Activated CD4-positive, alpha-beta memory T cell treated with anti-CD3 and anti-CD28 coated beads for 36 hours (primary cell): Measurements from ENCODE around the gene ENAM. TPM values are rescaled to one million over a fixed set of nuclear protein-coding genes. Genes with fewer than 3 reads are reported as not detected.

Experiments used
- CTCF ChIA-PET: fragments of 350-600 bp; sonication (Branson Sonifier 250); formaldehyde crosslinking; loops from one replicate; lab custom pipeline; 2021; ENCODE audit warnings: antibody characterized with exemption, inconsistent platforms; lab: Charles Lee
- POLR2A ChIA-PET: fragments of 350-600 bp; sonication (Branson Sonifier 250); formaldehyde crosslinking; loops from one replicate; lab custom pipeline; 2021; ENCODE audit warnings: antibody characterized with exemption; lab: Charles Lee
- DNase-seq: peaks from one replicate; pipeline ENCODE4 v3.0.0-alpha.2; 2020
- H3K27ac Mint-ChIP-seq: one replicate; pipeline ENCODE4 v1.8.0; 2021; ENCODE audit warnings: mixed read lengths
- H3K27me3 Mint-ChIP-seq: one replicate; pipeline ENCODE4 v1.8.0; 2021; ENCODE audit warnings: mixed read lengths
- H3K36me3 Mint-ChIP-seq: one replicate; pipeline ENCODE4 v1.8.0; 2021; ENCODE audit warnings: mixed read lengths
- H3K4me1 Mint-ChIP-seq: one replicate; pipeline ENCODE4 v1.8.0; 2021; ENCODE audit warnings: low read depth, mixed read lengths
- H3K4me3 Mint-ChIP-seq: one replicate; pipeline ENCODE4 v1.8.0; 2021; ENCODE audit warnings: mild to moderate bottlenecking, mixed read lengths
- H3K9me3 Mint-ChIP-seq: one replicate; pipeline ENCODE4 v1.8.0; 2021; ENCODE audit warnings: mixed read lengths
- intact Hi-C: fragments of 100-400 bp; cut with micrococcal nuclease; formaldehyde crosslinking; loops from one replicate; pipeline ENCODE4 v1.15.1; 2023
- total RNA-seq, 2 experiments: library from RNA; stranded (reverse); gene quantifications; one replicate each; pipeline ENCODE4 v1.2.3, GENCODE V29; 2021

The ENAM gene
- not detected for total RNA-seq

GRCh38 chr4:70628444-70628843, at the start of gene ENAM:
Gene ENAM, plus strand, starts transcription at chr4:70628744. Its CDS starts 757 bp downstream, at chr4:70629501.
- Mint-ChIP-seq H3K36me3 (no peaks in the 10 kb centered on the region), H3K4me3 (no peak within 1 kb of the TSS), H3K4me1 (peaks cover 8% of the 10 kb centered on the region), H3K27me3 (peaks cover 2% of the 10 kb centered on the region), H3K9me3 (no peaks in the 10 kb centered on the region), H3K27ac (no peak within 1 kb of the TSS)
- no peak for DNase-seq
- ChIA-PET POLR2A (no interaction called here), CTCF (interaction anchor here (1.0 kb wide), 1 partner anchor 382 kb away, joined by 3 read pairs; no protein-coding TSS in a partner anchor)
- intact Hi-C loops: no loop called here

GRCh38 chr4:70581980-70582379, 46.6 kb upstream of the ENAM start:
- Mint-ChIP-seq H3K36me3 (no peaks in the 10 kb centered on the region), H3K27ac (no peak overlapping the region), H3K9me3 (no peaks in the 10 kb centered on the region), H3K4me3 (no peak overlapping the region), H3K4me1 (no peaks in the 10 kb centered on the region), H3K27me3 (no peaks in the 10 kb centered on the region)
- intact Hi-C loops: no loop called here
- POLR2A ChIA-PET: no interaction called here
- DNase-seq: no peak
- CTCF ChIA-PET: interaction anchor here (1.2 kb wide), 1 partner anchor 19 kb away, joined by 3 read pairs; no protein-coding TSS in a partner anchor

GRCh38 chr4:70583952-70584834, 44.4 kb upstream of the ENAM start:
- ChIA-PET POLR2A (no interaction called here), CTCF (no interaction called here)
- intact Hi-C loops: no loop called here
- H3K9me3 Mint-ChIP-seq: no peaks in the 10 kb centered on the region
- no peaks in the 10 kb centered on the region for H3K27me3 Mint-ChIP-seq
- H3K4me1 Mint-ChIP-seq: no peaks in the 10 kb centered on the region
- no peak overlapping the region for H3K4me3 Mint-ChIP-seq
- no peak for DNase-seq
- no peak overlapping the region for H3K27ac Mint-ChIP-seq
- no peaks in the 10 kb centered on the region for H3K36me3 Mint-ChIP-seq

- H3K27ac Mint-ChIP-seq: no peak overlapping the region
- CTCF ChIA-PET: no interaction called here
- H3K36me3 Mint-ChIP-seq: no peaks in the 10 kb centered on the region
- no peaks in the 10 kb centered on the region for H3K27me3 Mint-ChIP-seq
- H3K9me3 Mint-ChIP-seq: no peaks in the 10 kb centered on the region
- no peak for DNase-seq
- POLR2A ChIA-PET: no interaction called here
- H3K4me1 Mint-ChIP-seq: no peaks in the 10 kb centered on the region
- H3K4me3 Mint-ChIP-seq: no peak overlapping the region
- intact Hi-C loops: no loop called here
These were observed 41.7 kb upstream of the ENAM start for GRCh38 chr4:70586841-70587240.

GRCh38 chr4:70589785-70590184, 38.8 kb upstream of the ENAM start:
- no peak overlapping the region for H3K4me3 Mint-ChIP-seq
- POLR2A ChIA-PET: no interaction called here
- CTCF ChIA-PET: interaction anchor here (1.0 kb wide), 1 partner anchor 31 kb away, joined by 3 read pairs; no protein-coding TSS in a partner anchor
- H3K9me3 Mint-ChIP-seq: no peaks in the 10 kb centered on the region
- H3K36me3 Mint-ChIP-seq: no peaks in the 10 kb centered on the region
- no peak overlapping the region for H3K27ac Mint-ChIP-seq
- H3K4me1 Mint-ChIP-seq: no peaks in the 10 kb centered on the region
- no peak for DNase-seq
- intact Hi-C loops: no loop called here
- peaks cover 1% of the 10 kb centered on the region for H3K27me3 Mint-ChIP-seq

GRCh38 chr4:70591955-70592582, 36.5 kb upstream of the ENAM start, which contains the start of gene AMBN:
Gene AMBN, plus strand, starts transcription at chr4:70592256. Its CDS starts 103 bp downstream, at chr4:70592359.
- Mint-ChIP-seq H3K27me3 (peaks cover 5% of the 10 kb centered on the region), H3K4me1 (no peaks in the 10 kb centered on the region), H3K36me3 (no peaks in the 10 kb centered on the region), H3K9me3 (no peaks in the 10 kb centered on the region), H3K4me3 (no peak within 1 kb of the TSS), H3K27ac (no peak within 1 kb of the TSS)
- no peak for DNase-seq
- ChIA-PET CTCF (interaction anchor here (0.7 kb wide), 1 partner anchor 21 kb away, joined by 3 read pairs; no protein-coding TSS in a partner anchor), POLR2A (no interaction called here)
- intact Hi-C loops: no loop called here

- no peak overlapping the region for H3K4me3 Mint-ChIP-seq
- no peaks in the 10 kb centered on the region for H3K4me1 Mint-ChIP-seq
- peaks cover 5% of the 10 kb centered on the region for H3K27me3 Mint-ChIP-seq
- H3K36me3 Mint-ChIP-seq: no peaks in the 10 kb centered on the region
- no peak for DNase-seq
- ChIA-PET POLR2A (no interaction called here), CTCF (no interaction called here)
- intact Hi-C loops: no loop called here
- no peak overlapping the region for H3K27ac Mint-ChIP-seq
- H3K9me3 Mint-ChIP-seq: no peaks in the 10 kb centered on the region
These were observed 34.3 kb upstream of the ENAM start for GRCh38 chr4:70594196-70594595.

GRCh38 chr4:70600305-70600704, 28.2 kb upstream of the ENAM start:
- intact Hi-C loops: loop anchor here (2.0 to 10.0 kb wide), 4 partner anchors 302 to 1702 kb away; partner anchors contain the start of gene MOB1B
- CTCF ChIA-PET: interaction anchor here (0.9 kb wide), 1 partner anchor 1703 kb away, joined by 5 read pairs; no protein-coding TSS in a partner anchor
- DNase-seq: no peak
- Mint-ChIP-seq H3K9me3 (no peaks in the 10 kb centered on the region), H3K27ac (no peak overlapping the region), H3K4me1 (no peaks in the 10 kb centered on the region), H3K27me3 (peaks cover 3% of the 10 kb centered on the region), H3K36me3 (no peaks in the 10 kb centered on the region), H3K4me3 (no peak overlapping the region)
- POLR2A ChIA-PET: no interaction called here

GRCh38 chr4:70600977-70601376, 27.6 kb upstream of the ENAM start:
- DNase-seq: no peak
- ChIA-PET CTCF (interaction anchor here (0.9 to 1.8 kb wide), 3 partner anchors 19 to 1702 kb away, joined by 3 to 5 read pairs (median 4); partner anchors contain the start of gene DCK), POLR2A (no interaction called here)
- H3K9me3 Mint-ChIP-seq: no peaks in the 10 kb centered on the region
- no peak overlapping the region for H3K4me3 Mint-ChIP-seq
- H3K4me1 Mint-ChIP-seq: no peaks in the 10 kb centered on the region
- intact Hi-C loops: loop anchor here (1.0 to 10.0 kb wide), 5 partner anchors 86 to 1701 kb away; partner anchors contain the start of gene MOB1B
- H3K27me3 Mint-ChIP-seq: peaks cover 3% of the 10 kb centered on the region
- H3K27ac Mint-ChIP-seq: no peak overlapping the region
- no peaks in the 10 kb centered on the region for H3K36me3 Mint-ChIP-seq

GRCh38 chr4:70601422-70602039, 27.0 kb upstream of the ENAM start:
- DNase-seq: peak; percentile 74
- POLR2A ChIA-PET: no interaction called here
- Mint-ChIP-seq H3K36me3 (no peaks in the 10 kb centered on the region), H3K27ac (no peak overlapping the region), H3K4me1 (no peaks in the 10 kb centered on the region), H3K4me3 (no peak overlapping the region), H3K27me3 (peaks cover 4% of the 10 kb centered on the region), H3K9me3 (no peaks in the 10 kb centered on the region)
- CTCF ChIA-PET: interaction anchor here (0.6 to 1.8 kb wide), 9 partner anchors 9 to 1702 kb away, joined by 3 to 5 read pairs (median 3); partner anchors contain the start of gene DCK
- intact Hi-C loops: loop anchor here (1.0 to 10.0 kb wide), 5 partner anchors 86 to 1701 kb away; partner anchors contain the start of gene MOB1B

GRCh38 chr4:70603856-70604255, 24.7 kb upstream of the ENAM start:
- DNase-seq: no peak
- H3K27ac Mint-ChIP-seq: no peak overlapping the region
- no peaks in the 10 kb centered on the region for H3K9me3 Mint-ChIP-seq
- intact Hi-C loops: loop anchor here (5.0 to 10.0 kb wide), 3 partner anchors 298 to 1698 kb away; partner anchors contain the start of gene MOB1B
- peaks cover 9% of the 10 kb centered on the region for H3K27me3 Mint-ChIP-seq
- no peaks in the 10 kb centered on the region for H3K4me1 Mint-ChIP-seq
- no peak overlapping the region for H3K4me3 Mint-ChIP-seq
- CTCF ChIA-PET: interaction anchor here (1.6 kb wide), 1 partner anchor 1699 kb away, joined by 3 read pairs; no protein-coding TSS in a partner anchor
- POLR2A ChIA-PET: no interaction called here
- no peaks in the 10 kb centered on the region for H3K36me3 Mint-ChIP-seq
